ENCODE measurements around the gene TSG101.

DNA sequence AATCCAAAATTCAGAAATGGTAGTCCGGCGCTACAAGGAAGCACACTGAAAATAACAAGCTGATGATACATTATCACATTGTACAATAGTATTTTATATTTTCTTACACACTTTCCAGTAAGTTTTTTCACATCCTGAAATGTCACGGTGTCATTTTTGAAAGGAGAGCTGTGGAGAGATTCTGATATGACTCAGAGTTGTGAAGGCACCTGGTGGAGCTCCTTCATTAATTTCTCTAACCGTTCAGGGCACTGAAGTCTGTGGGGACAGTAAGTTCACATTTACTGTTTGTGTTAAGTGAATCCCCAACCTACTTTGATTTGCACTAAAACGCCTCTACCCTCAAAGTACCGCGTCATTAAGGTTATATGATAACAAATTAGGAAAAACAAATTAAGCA lies 57.8 kb downstream of the TSG101 start:
- TF ChIP-seq, protein P1, sequence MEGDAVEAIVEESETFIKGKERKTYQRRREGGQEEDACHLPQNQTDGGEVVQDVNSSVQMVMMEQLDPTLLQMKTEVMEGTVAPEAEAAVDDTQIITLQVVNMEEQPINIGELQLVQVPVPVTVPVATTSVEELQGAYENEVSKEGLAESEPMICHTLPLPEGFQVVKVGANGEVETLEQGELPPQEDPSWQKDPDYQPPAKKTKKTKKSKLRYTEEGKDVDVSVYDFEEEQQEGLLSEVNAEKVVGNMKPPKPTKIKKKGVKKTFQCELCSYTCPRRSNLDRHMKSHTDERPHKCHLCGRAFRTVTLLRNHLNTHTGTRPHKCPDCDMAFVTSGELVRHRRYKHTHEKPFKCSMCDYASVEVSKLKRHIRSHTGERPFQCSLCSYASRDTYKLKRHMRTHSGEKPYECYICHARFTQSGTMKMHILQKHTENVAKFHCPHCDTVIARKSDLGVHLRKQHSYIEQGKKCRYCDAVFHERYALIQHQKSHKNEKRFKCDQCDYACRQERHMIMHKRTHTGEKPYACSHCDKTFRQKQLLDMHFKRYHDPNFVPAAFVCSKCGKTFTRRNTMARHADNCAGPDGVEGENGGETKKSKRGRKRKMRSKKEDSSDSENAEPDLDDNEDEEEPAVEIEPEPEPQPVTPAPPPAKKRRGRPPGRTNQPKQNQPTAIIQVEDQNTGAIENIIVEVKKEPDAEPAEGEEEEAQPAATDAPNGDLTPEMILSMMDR (IDR thresholded peaks at IDR 0.05), result no peak
- TF ChIP-seq EP300 (IDR thresholded peaks at IDR 0.05) (no peak), POLR2A (IDR thresholded peaks at IDR 0.05) (no peak), POLR2AphosphoS5 (IDR thresholded peaks at IDR 0.05) (no peak)

All from gastroesophageal sphincter (tissue), 3 donors.